ENCODE data around the gene TMEM272.

Gene TMEM272

GRCh38 chr13:51780099-51780498 is 64.9 kb downstream of the TMEM272 start:
- no peak for DNase-seq

DNA sequence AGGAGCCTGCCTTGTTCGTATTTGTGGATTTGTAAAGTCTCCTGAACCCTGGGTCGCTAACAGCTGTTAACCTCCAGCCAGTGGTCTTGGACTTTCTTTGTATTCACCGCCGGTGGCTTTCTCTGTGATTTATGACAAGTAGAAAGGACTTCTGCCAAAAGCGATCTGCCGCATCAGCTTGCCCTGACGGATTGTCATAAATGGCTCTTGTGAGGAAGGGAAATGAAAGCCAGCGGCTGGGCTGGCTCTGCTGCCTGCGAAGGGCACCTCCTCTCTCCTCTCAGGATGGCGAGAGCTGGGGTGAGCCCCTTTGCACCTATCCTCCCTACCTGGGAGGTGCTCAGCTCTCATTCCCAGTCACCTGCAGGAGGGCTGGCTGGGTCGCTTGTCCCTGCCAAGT is 66.6 kb downstream of the TMEM272 start:
- DNase-seq: no peak

- DNase-seq: no peak
Observed at GRCh38 chr13:51777921-51778320, 67.1 kb downstream of the TMEM272 start.

DNA sequence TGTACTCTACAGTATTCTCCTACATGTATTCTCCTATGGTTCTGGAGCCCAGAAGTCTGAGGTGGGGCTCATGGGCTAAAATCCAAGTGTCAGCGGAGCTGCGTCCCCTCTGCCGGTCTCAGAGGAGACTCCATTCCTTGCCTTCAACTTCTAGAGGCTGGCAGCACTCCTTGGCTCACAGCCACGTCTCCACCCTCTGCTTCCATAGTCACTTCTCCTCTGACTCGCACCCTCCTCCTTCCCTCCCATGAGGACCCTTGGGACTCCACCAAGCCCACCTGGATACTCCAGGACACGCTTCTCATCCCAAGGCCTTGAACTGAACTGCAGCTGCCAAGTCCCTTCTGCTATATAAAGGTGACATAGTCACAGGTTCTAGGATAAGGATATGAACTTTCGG is 68.8 kb downstream of the TMEM272 start:
- no peak for DNase-seq

- no peak for DNase-seq
Observed at GRCh38 chr13:51773515-51773914, 71.5 kb downstream of the TMEM272 start.

GRCh38 chr13:51772781-51773180 is 72.2 kb downstream of the TMEM272 start:
- DNase-seq: no peak

- no peak for DNase-seq
Observed at GRCh38 chr13:51772105-51772455, 72.9 kb downstream of the TMEM272 start.

DNA sequence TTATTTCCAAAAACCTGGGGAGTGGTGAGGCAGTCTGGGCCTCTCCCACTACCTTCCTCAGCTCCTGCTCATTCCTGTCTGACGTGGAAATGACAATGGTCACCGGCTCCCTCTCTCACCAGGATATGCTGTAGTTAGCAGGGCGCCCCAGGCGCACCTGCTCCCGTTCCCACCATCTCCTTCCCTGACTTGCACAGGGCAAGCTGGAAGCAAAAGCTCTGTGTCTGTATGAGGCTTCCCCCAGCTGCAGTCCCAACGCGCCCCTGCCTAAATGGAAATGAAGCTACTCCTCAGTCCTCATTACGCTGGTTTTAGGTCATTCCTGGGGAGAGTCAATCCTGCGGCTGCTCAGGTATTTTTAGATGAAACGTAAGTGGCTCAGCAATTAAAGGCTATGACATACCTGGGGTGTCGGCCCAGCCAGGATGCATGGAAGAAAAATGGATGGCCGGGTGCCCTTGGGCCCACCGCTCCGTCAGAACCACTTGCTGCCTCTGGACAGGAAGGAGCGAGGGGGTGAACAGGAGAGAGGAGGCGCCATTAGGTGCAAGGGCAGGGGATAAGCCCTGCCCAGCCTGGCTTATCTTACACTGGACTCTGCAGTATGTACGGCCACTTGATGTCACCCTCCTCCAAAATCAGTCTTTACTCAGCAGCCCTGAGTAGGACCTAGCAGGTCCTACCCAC is 73.4 kb downstream of the TMEM272 start:
- DNase-seq: no peak

DNA sequence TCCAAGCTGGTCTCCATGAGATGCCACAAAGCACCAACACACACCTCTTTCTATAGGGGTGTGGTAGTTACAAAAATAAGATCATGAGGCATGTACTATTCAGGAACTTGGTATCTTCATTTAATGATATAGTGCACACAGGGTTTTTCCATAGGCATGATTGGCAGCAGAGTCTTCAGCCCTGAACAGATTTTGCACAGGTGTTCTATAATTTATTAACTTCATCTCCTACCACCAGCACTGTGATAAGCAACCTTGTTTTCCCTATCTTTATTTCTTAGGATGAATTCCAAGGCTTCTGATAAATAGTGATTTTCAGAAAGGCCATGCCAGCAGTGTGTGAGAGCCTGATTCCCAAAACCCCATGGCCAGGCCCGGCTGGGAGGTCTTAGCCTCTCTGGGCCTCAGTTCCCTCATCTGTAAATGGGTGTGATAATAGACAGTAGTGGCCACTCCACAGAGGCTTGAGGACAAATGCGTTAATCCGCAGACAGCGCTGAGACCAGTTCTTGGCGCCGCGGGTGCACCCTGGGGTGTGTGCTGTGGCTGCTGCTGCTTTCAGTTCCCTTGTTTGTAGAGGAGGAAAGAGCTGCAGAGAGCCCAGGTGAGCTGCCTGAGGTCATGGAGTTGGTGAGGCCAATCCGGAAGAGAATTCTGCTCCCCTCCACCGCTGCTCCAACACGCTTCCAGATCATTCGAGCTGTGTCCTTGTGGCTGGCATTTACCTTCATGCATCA is 74.1 kb downstream of the TMEM272 start:
- DNase-seq: no peak

- DNase-seq: no peak
Observed at GRCh38 chr13:51770160-51770559, 74.8 kb downstream of the TMEM272 start.

GRCh38 chr13:51769455-51770127 is 75.4 kb downstream of the TMEM272 start:
- DNase-seq: no peak

- DNase-seq: no peak
Observed at GRCh38 chr13:51768976-51769375, 76.0 kb downstream of the TMEM272 start.

DNA sequence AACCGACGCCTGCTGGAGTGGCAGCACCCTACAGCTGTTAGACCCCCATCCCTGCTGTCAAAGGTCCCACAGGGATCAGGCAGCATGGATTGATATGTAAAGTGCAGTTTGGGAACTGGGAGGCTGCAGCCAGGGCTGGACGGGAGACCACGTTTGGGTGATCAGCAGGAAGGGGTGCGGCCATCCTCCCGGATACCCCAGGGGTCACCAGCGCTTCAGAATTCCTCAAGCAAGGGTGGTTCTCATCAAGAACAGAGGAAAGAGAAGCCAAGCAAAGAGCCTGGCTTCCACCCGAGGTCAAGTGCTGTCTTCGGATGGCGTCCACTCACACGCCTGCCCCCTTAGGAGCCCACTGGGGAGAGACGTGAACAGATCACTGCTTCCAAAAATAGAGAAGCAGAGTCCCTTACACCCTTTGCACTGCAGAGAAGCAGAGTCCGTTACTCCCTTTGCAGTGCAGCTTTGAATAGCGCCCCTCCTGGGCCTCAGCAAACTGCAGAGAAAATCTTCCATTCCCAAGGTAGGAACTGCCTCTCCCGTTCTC is 76.5 kb downstream of the TMEM272 start:
- no peak for DNase-seq

DNA sequence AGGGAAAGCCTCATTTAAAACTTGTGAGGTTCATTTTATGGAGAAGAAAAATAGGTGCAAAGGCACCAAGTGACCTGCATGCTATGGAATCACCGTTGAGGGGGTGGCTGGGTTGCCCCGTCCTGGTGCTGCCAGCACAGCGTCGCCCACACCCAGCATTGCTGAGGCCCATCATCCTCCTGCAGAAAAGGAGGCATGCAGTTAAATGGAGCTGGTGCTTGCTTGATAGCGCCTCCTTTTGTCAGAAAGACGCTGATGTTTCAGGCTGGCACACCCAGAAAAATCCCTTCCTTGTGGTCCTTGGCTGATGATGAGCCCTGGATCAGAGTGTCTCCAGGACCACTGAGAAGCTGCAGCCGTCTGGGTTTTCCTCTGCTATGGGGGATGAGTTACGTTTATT is 77.9 kb downstream of the TMEM272 start:
- no peak for DNase-seq

DNA sequence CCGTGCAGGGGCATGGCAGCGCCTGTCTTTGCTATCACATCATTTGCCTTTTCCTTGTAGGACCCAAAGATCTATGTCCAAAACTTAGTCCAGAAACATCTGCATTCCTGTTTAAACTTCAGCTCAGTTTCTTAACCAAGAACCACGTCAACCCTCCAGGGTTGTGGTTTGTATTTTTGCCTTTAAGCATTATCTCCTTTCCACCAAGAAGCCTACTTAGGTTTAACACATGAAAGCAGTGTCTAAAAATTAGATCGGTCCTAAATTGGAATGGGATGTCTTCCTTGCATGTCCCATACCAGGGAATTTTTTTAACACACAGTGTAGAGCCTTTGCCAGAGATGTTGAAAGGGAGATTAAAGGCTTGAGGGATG is 79.8 kb downstream of the TMEM272 start:
- no peak for DNase-seq

DNA sequence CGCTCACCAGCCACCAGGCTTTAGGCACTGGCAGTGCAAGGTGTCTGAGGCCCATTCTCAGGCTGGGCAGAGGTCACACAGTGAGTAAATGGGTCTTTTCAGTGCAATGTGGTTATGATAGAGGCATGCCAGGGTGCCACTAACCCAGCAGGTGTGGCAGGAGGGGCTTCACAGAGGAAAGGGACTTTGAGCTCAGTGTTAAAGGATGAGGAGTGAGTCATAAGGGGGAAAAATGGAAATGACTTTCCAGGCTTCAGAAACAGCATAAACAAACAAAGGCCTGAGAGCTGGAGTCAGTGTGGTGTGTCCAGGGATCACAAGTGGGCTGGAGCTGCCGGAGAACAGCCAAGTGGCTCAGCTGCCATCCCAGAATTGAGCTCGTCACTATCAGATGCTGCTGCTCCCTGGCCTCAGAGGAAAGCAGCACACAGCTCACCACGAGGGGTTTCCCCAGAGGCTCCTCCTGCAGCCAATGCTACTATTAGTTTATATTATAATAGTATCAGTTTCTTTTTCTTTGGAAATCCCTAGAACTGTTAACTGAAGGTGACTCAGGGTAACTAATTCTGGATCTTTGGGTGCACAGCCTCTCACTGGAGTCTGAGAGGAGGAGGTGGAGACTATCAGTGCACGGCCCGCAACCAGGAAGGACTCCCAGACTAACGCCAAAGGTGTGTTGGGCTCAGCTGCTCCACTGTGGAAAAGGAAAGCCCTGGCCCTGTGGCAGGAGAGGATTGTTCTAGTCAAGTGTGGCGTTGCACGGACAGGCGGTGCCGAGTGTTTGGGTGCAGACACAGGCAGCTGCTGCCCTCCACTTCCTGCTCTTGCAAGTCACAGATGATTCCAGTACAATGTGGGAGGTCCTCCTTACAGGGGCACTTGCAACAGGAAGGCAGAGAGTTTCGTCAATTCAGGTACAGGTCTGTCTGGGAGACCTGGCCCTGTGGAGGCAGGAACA is 80.5 kb downstream of the TMEM272 start:
- no peak for DNase-seq

- DNase-seq: no peak
Observed at GRCh38 chr13:51763486-51763885, 81.5 kb downstream of the TMEM272 start.

Measured in NCI-H1930 (cell line).